Kidney epithelial cell (primary cell): ENCODE results near the gene NPW. TPM values are rescaled to one million over a fixed set of nuclear protein-coding genes. Genes with fewer than 3 reads are reported as not detected.

Experiments
- DNase-seq: peaks from one replicate; pipeline ENCODE4 v3.0.0-alpha.2; 2010; ENCODE audit warnings: low read depth
- H3K27me3 ChIP-seq: 2 replicates; pipeline ENCODE4 v1.6.0; 2011; ENCODE audit warnings: low read length; ENCODE audit not compliant: control insufficient read depth, insufficient read depth
- H3K36me3 ChIP-seq: 2 replicates; pipeline ENCODE4 v1.5.1; 2011; ENCODE audit warnings: low read length; ENCODE audit not compliant: control insufficient read depth, insufficient read depth
- H3K4me3 ChIP-seq: 2 replicates; pipeline ENCODE4 v1.5.1; 2011; ENCODE audit warnings: low read depth, mild to moderate bottlenecking, control low read depth, low read length
- CTCF ChIP-seq: IDR thresholded peaks from 2 replicates; pipeline ENCODE4 v1.5.1; 2011; ENCODE audit warnings: mild to moderate bottlenecking, moderate library complexity, low read length, control low read depth, inconsistent platforms; ENCODE audit not compliant: insufficient read depth, poor library complexity, severe bottlenecking
- total RNA-seq: library from RNA; depleted of rRNA; stranded (reverse); fragments of >200 nt; gene quantifications from 2 replicates; pipeline ENCODE4 v1.2.3, GENCODE V29; 2015

The NPW gene
- total RNA-seq, 1 donor from 2014 or later: not detected

- H3K4me3 ChIP-seq: no peak overlapping the region
- TF ChIP-seq CTCF: no peak
- no peak for DNase-seq
- H3K36me3 ChIP-seq: no peaks in the 10 kb centered on the region
- no peaks in the 10 kb centered on the region for H3K27me3 ChIP-seq
These were observed 15.3 kb downstream of the NPW start for GRCh38 chr16:2034696-2035430.

GRCh38 chr16:2035431-2036199 is 16.0 kb downstream of the NPW start:
- TF ChIP-seq CTCF: no peak
- H3K27me3 ChIP-seq: no peaks in the 10 kb centered on the region
- no peak overlapping the region for H3K4me3 ChIP-seq
- H3K36me3 ChIP-seq: no peaks in the 10 kb centered on the region
- DNase-seq: no peak

- Histone ChIP-seq H3K27me3 (no peaks in the 10 kb centered on the region), H3K4me3 (no peak overlapping the region), H3K36me3 (no peaks in the 10 kb centered on the region)
- no peak for TF ChIP-seq CTCF
- no peak for DNase-seq
These were observed 16.8 kb downstream of the NPW start for GRCh38 chr16:2036200-2036966.

GRCh38 chr16:2037115-2037514 is 17.5 kb downstream of the NPW start:
- TF ChIP-seq CTCF: no peak
- Histone ChIP-seq H3K27me3 (no peaks in the 10 kb centered on the region), H3K36me3 (no peaks in the 10 kb centered on the region), H3K4me3 (no peak overlapping the region)
- no peak for DNase-seq

DNA sequence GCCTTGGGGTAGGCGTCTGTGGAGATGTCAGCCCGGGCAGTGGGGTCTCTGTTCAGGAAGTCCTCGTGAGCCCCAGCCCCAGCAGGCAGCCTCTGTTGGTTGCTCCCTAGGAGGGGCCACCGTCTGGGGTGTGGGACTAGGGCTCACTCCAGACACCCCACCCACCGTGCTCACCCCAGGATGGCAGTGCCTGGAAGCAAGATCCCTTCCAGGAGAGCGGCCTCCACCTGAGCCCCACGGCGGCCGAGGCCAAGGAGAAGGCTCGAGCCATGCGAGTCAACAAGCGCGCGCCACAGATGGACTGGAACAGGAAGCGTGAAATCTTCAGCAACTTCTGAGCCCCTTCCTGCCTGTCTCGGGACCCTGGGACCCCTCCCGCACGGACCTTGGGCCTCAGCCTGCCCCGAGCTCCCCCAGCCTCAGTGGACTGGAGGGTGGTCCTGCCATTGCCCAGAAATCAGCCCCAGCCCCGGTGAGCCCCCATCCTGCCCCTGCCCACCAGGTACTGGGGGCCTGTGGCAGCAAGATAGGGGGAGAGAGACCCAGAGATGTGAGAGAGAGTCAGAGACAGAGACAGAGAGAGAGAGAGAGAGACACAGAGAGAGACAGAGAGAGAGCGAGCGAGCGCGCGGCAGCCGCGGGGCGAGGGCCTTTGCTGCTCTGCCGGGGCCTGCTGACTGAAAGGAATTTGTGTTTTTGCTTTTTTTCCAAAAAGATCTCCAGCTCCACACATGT is 18.2 kb downstream of the NPW start:
- DNase-seq: no peak
- Histone ChIP-seq H3K36me3 (no peaks in the 10 kb centered on the region), H3K27me3 (no peaks in the 10 kb centered on the region), H3K4me3 (no peak overlapping the region)
- TF ChIP-seq CTCF: no peak
